ENCODE data around the gene PHYHIPL.
"Not testable (repeated sequence)": the region's sequence is repeated elsewhere in the genome, so short reads cannot be mapped to it uniquely, and the experiment has no call there.

PHYHIPL gene

DNA sequence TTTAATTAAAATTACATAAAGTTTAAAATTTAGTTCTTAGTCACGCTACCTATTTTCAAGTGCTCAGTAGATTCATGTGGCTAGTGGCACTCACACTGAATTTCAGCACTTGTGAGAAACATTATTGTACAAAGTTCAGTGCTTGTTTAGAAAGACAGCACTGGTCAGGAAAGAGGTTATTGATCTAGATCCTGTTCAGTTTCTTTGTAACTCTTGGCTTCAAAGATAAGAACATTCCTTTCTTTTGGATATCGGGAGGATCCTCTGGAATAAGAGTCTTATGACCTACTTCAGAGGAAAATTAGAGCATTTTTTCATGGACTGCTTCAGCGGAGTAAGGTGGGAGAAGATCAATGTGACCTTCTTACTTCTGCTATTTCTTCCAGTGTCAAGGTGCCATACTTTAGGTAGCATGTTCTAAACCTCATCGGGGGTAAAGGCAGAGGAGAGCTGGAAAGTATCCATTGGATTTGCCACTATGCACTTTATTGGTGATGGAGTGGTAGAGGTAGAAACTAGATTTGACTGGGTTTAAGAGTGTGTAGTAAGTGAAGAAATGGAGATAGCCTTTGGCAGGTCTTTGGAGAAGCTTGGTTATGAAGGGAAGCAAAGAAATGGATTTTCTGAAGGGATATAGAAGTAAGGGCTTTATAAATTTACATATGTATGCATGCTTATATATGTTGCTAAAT is 39.9 kb downstream of the PHYHIPL start:
- Histone ChIP-seq H3K27me3 (no peaks in the 10 kb centered on the region), H3K4me3 (no peak overlapping the region), H3K27ac (no peak overlapping the region), H3K9me3 (no peaks in the 10 kb centered on the region), H3K4me1 (no peaks in the 10 kb centered on the region), H3K36me3 (no peaks in the 10 kb centered on the region)
- no peak for DNase-seq
- TF ChIP-seq CTCF (IDR thresholded peaks at IDR 0.05) = no peak
- intact Hi-C loops (cut with DNase I; ENCODE audit: low total_unique reads) = no loop called here

DNA sequence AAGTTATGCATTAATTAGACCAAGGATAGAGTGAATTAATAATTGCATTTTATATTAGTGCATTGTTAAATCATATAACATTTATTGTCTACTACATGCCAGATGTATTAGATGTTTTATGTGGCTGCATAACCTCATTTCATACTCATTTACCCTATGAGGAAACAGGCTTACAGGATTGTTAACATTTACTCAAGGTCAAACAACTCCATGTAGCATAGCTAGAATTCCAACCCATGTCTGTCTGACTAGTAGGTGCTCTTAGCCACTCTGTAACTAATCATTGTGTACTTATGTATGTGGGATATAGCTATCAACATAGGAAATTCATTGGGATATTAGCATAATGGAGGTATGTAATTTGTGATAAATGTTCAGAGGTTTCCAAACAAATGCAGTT is 46.3 kb downstream of the PHYHIPL start:
- TF ChIP-seq CTCF (IDR thresholded peaks at IDR 0.05) = no peak
- Histone ChIP-seq H3K4me3 (no peak overlapping the region), H3K27ac (no peak overlapping the region), H3K9me3 (no peaks in the 10 kb centered on the region), H3K4me1 (no peaks in the 10 kb centered on the region), H3K27me3 (no peaks in the 10 kb centered on the region), H3K36me3 (no peaks in the 10 kb centered on the region)
- no peak for DNase-seq
- intact Hi-C loops (cut with DNase I; ENCODE audit: low total_unique reads) = no loop called here

DNA sequence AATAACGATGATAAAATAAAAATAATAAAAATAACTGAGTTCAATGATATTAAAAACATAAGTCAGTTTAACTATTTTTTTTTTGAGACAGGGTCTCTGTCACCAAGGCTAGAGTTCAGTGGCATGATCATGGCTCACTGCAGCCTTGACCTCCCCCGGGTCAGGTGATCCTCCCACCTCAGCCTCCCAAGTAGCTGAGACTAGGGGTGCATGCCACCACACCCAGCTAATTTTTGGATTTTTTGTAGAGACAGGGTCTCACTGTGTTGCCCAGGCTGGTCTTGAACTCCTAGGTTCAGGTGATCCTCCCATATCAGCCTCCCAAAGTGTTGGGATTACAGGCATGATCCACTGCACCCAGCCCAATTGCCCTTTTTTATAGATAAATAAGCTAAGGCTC is 47.2 kb downstream of the PHYHIPL start:
- intact Hi-C loops (cut with DNase I; ENCODE audit: low total_unique reads); H3K27ac ChIP-seq; H3K27me3 ChIP-seq: not testable (repeated sequence)

DNA sequence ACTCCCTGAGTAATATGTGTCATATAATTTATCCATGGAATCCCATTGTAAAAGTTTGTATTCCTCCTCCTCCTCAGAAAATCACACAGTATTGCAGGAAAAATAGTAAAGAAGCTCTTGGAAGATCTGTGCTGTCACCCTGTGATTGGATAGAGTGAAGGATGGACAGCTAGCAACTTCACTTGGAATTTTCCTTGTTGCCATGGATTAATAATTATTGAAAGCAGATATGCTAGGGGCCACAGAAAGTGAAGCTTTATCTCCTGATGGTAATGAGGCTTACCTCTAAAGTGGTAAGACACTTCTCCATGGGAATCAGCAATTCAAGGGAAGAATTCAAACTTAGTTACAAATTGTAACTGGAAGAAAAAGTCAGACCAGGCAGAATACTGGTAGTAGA is 48.8 kb downstream of the PHYHIPL start:
- Histone ChIP-seq H3K4me1 (no peaks in the 10 kb centered on the region), H3K9me3 (no peaks in the 10 kb centered on the region), H3K27ac (no peak overlapping the region), H3K4me3 (no peak overlapping the region), H3K27me3 (no peaks in the 10 kb centered on the region), H3K36me3 (no peaks in the 10 kb centered on the region)
- no peak for DNase-seq
- TF ChIP-seq CTCF (IDR thresholded peaks at IDR 0.05) = no peak
- intact Hi-C loops (cut with DNase I; ENCODE audit: low total_unique reads) = no loop called here

More for the DNA sequence above, 47.2 kb downstream of the PHYHIPL start:
- not testable (repeated sequence) for H3K4me1 ChIP-seq, DNase-seq, H3K4me3 ChIP-seq, H3K9me3 ChIP-seq, H3K36me3 ChIP-seq

DNA sequence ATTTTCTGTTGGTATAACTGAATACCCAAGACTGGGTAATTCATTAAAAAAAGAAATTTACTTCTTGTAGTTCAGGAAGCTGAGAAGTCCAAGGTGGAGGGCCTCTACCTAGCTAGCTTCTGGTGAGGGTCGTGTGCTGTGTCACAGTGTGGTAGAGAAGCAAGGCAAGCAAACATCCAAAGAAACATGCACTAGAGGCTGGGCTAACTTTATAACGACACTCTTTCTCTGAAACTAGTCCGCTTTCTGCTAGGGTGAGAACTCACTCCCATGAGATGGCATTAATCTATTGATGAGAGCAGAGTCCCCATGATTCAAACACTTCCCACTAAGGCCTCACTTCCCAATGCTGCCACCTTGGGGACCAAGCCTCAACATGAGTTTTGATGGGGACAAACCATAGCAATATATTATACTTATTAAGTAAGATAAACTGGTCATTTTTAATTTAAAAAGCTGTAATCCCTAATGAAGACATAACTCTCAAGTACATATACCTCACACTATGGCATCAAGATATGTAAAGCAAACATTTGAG is 50.8 kb downstream of the PHYHIPL start:
- DNase-seq = no peak
- no peak for TF ChIP-seq CTCF (IDR thresholded peaks at IDR 0.05)
- H3K27ac ChIP-seq = no peak overlapping the region
- intact Hi-C loops (cut with DNase I; ENCODE audit: low total_unique reads) = no loop called here
- no peak overlapping the region for H3K4me3 ChIP-seq
- no peaks in the 10 kb centered on the region for H3K27me3 ChIP-seq
- H3K36me3 ChIP-seq = no peaks in the 10 kb centered on the region
- H3K4me1 ChIP-seq = no peaks in the 10 kb centered on the region
- H3K9me3 ChIP-seq = no peaks in the 10 kb centered on the region

DNA sequence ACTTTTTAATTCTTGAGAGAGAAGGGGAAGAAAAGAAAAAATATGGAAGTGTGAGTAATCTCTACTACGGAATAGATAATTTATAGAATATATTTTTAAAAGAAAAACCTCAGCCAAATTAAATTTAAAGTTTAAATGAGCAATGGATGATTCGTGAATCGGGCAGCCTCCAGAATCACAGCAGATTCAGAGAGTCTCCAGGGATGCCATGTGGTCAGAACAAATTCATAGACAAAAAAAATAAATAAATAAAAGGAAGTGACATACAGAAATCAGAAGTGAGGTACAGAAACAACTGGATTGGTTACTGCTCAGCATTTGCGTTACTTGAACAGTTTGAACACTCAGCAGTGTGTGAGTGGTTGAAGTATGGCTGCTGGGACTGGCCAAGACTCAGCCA is 53.0 kb downstream of the PHYHIPL start:
- H3K4me1 ChIP-seq = no peaks in the 10 kb centered on the region
- H3K4me3 ChIP-seq = no peak overlapping the region
- H3K9me3 ChIP-seq = no peaks in the 10 kb centered on the region
- TF ChIP-seq CTCF (IDR thresholded peaks at IDR 0.05) = no peak
- DNase-seq = no peak
- intact Hi-C loops (cut with DNase I; ENCODE audit: low total_unique reads) = no loop called here
- H3K27me3 ChIP-seq = no peaks in the 10 kb centered on the region
- no peaks in the 10 kb centered on the region for H3K36me3 ChIP-seq
- H3K27ac ChIP-seq = no peak overlapping the region
